Keratinocyte (primary cell): Measurements from ENCODE around the gene KIF26A. TPM values are rescaled to one million over a fixed set of nuclear protein-coding genes. Genes with fewer than 3 reads are reported as not detected.

Source experiments
- DNase-seq: peaks from one replicate; pipeline ENCODE4 v3.0.0-alpha.2; 2011; ENCODE audit warnings: low read depth, missing footprints, low spot score
- FAIRE-seq: peaks from 2 replicates; lab custom pipeline; 2011; peaks lifted over from hg19 to GRCh38; lab: Jason Lieb, UNC
- H2AFZ ChIP-seq: 2 replicates; pipeline ENCODE4 v1.6.0; 2012; ENCODE audit warnings: low read length, control low read depth, inconsistent platforms; ENCODE audit not compliant: control insufficient read depth
- H3K27ac ChIP-seq: 2 replicates; pipeline ENCODE4 v1.5.1; 2011; ENCODE audit warnings: low read length; ENCODE audit not compliant: control insufficient read depth, insufficient read depth
- H3K27me3 ChIP-seq: 3 replicates; pipeline ENCODE4 v1.6.0; 2011; ENCODE audit warnings: low read length; ENCODE audit not compliant: control insufficient read depth, insufficient read depth; ENCODE audit errors: extremely low read depth
- H3K36me3 ChIP-seq, 2 experiments: 2 replicates in 1 of 2; 3 replicates in 1 of 2; pipeline ENCODE4 v1.5.1; 2011; ENCODE audit warnings: low read length in 2 of 2, mild to moderate bottlenecking in 1 of 2; ENCODE audit not compliant: control insufficient read depth in 2 of 2, insufficient read depth in 2 of 2; ENCODE audit errors: extremely low read depth in 1 of 2
- H3K4me1 ChIP-seq: 3 replicates; pipeline ENCODE4 v1.5.1; 2011; ENCODE audit warnings: low read length; ENCODE audit not compliant: control insufficient read depth, insufficient read depth; ENCODE audit errors: extremely low read depth
- H3K4me2 ChIP-seq: 3 replicates; pipeline ENCODE4 v1.6.0; 2011; ENCODE audit warnings: low read depth, low read length; ENCODE audit not compliant: control insufficient read depth, insufficient read depth; ENCODE audit errors: extremely low read depth
- H3K4me3 ChIP-seq, 3 experiments: fragments of 200-600 bp in 1 of 3; sonication (generic) in 1 of 3; 2 replicates in 2 of 3; 3 replicates in 1 of 3; pipeline ENCODE4 v1.5.1; 2011 to 2016; ENCODE audit warnings: low read length in 3 of 3, mild to moderate bottlenecking in 3 of 3, control low read depth in 2 of 3, inconsistent platforms in 1 of 3, low read depth in 1 of 3, mixed read lengths in 1 of 3, mixed run types in 1 of 3, moderate library complexity in 1 of 3; ENCODE audit not compliant: control insufficient read depth in 2 of 3, insufficient read depth in 2 of 3; ENCODE audit errors: extremely low read depth in 1 of 3
- H3K79me2 ChIP-seq: 2 replicates; pipeline ENCODE4 v1.6.0; 2012; ENCODE audit warnings: low read length; ENCODE audit not compliant: control insufficient read depth, insufficient read depth
- H3K9ac ChIP-seq: 3 replicates; pipeline ENCODE4 v1.6.0; 2011; ENCODE audit warnings: low read length; ENCODE audit not compliant: control insufficient read depth, insufficient read depth; ENCODE audit errors: extremely low read depth
- H3K9me1 ChIP-seq: 3 replicates; pipeline ENCODE4 v1.6.0; 2011; ENCODE audit warnings: low read length; ENCODE audit not compliant: control insufficient read depth, insufficient read depth; ENCODE audit errors: extremely low read depth
- H3K9me3 ChIP-seq: 2 replicates; pipeline ENCODE4 v1.5.1; 2012; ENCODE audit warnings: low read depth, low read length; ENCODE audit not compliant: control insufficient read depth
- H4K20me1 ChIP-seq: 3 replicates; pipeline ENCODE4 v1.6.0; 2011; ENCODE audit warnings: low read length; ENCODE audit not compliant: control insufficient read depth, insufficient read depth; ENCODE audit errors: extremely low read depth
- EZH2 ChIP-seq: IDR thresholded peaks from one replicate; pipeline ENCODE4 v1.6.1; 2012; ENCODE audit warnings: inconsistent platforms, mild to moderate bottlenecking, low read length, moderate library complexity
- dilution Hi-C: fragments of 300-500 bp; cut with MboI; formaldehyde crosslinking; loops from one replicate; pipeline ENCODE4 v1.7.0; 2020; ENCODE audit warnings: low sequenced_read_pairs; ENCODE audit not compliant: extremely low pct_ligation_motif_present
- polyA plus RNA-seq, 5 experiments: library from polyadenylated mRNA; depleted of rRNA in 3 of 5; stranded (reverse) in 3 of 5; stranded (forward) in 1 of 5; unstranded in 1 of 5; fragments of >200 nt; gene quantifications; 1 replicate in 1 of 5; 2 replicates in 3 of 5; 3 replicates in 1 of 5; pipeline versions ENCODE4 v1.2.1 to v1.2.3, GENCODE V29; 2011 to 2012; ENCODE audit warnings: missing spikeins in 2 of 5, low read depth in 1 of 5, low replicate concordance in 1 of 5
- TF ChIP-seq, protein P1 (sequence below), 3 experiments: IDR thresholded peaks in 1 of 3; conservative IDR thresholded peaks in 1 of 3; optimal IDR thresholded peaks in 1 of 3; 2 replicates in 2 of 3; 3 replicates in 1 of 3; pipeline versions ENCODE3 to v1.5.1; 2011; ENCODE audit warnings: low read length in 3 of 3, mild to moderate bottlenecking in 3 of 3, moderate library complexity in 2 of 3, control low read depth in 1 of 3, inconsistent platforms in 1 of 3; ENCODE audit not compliant: insufficient read depth in 2 of 3; ENCODE audit errors: extremely low read depth in 1 of 3

KIF26A gene
- polyA plus RNA-seq, 1 donor (not counting 4 experiments of a cell fraction or from before 2014, with no cell fraction given): 0.07 TPM

DNA sequence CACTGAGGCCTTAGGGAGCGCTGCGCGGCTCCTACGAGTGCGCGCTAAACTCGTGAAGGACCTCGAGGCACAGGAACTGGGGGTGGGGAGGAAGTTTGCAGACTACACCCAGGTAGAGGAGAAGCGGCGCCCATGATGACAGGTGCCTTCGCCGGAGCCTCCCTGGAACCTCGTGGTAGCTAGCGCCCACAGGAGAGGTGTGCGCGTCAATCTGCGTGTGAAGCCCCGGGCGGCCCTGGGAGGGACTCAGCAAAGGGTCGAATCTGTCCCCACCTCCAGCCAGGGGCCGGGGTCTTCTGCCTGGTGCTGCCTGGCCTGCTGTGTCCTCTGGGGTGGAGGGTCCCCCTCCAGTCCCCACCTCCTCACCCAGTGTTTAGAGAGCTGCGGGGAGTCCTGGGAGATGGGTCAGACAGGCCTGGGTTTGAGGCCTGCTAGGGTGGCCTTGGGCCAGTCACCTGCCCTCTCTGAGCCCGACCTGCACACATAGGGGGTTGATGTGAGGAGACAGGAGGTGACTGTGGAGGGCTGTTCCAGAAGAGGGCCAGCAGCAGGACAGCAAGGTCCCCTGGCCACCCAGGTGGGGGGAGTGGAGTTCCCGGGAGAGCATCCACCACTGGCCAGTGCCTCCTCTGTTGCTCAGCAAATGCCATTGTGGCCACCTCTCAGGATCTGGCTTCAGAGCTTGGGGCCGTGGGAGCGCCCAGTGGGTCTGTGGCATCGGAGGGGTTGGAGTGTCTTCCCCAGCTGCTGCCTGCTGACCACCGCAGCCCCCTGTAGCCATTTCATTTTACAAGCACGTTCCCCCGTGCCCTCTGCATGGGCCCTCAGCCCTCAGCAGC lies 20.2 kb upstream of the KIF26A start:
- Histone ChIP-seq H3K4me1 (peaks cover 8% of the 10 kb centered on the region), H3K79me2 (no peaks in the 10 kb centered on the region), H3K9me3 (no peaks in the 10 kb centered on the region), H3K27ac (no peak overlapping the region), H3K4me3 (peak overlapping the region in 2 of 3 experiments; percentile 45 to 80), H3K27me3 (peaks cover 29% of the 10 kb centered on the region), H2AFZ (no peak overlapping the region), H3K4me2 (peak overlapping the region; percentile 82), H3K9ac (no peak overlapping the region), H3K36me3 (no peaks in the 10 kb centered on the region), H4K20me1 (peaks cover 3% of the 10 kb centered on the region), H3K9me1 (no peaks in the 10 kb centered on the region)
- DNase-seq (no peak), FAIRE-seq (no peak)
- TF ChIP-seq, protein P1, sequence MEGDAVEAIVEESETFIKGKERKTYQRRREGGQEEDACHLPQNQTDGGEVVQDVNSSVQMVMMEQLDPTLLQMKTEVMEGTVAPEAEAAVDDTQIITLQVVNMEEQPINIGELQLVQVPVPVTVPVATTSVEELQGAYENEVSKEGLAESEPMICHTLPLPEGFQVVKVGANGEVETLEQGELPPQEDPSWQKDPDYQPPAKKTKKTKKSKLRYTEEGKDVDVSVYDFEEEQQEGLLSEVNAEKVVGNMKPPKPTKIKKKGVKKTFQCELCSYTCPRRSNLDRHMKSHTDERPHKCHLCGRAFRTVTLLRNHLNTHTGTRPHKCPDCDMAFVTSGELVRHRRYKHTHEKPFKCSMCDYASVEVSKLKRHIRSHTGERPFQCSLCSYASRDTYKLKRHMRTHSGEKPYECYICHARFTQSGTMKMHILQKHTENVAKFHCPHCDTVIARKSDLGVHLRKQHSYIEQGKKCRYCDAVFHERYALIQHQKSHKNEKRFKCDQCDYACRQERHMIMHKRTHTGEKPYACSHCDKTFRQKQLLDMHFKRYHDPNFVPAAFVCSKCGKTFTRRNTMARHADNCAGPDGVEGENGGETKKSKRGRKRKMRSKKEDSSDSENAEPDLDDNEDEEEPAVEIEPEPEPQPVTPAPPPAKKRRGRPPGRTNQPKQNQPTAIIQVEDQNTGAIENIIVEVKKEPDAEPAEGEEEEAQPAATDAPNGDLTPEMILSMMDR (optimal IDR thresholded peaks at IDR 0.05 in 1 of 3, IDR thresholded peaks at IDR 0.05 in 1 of 3, conservative IDR thresholded peaks at IDR 0.05 in 1 of 3; ENCODE audit: extremely low read depth in 1 of 3, insufficient read depth in 2 of 3, low read length in 3 of 3): no peak
- TF ChIP-seq EZH2: peak; percentile 68
- dilution Hi-C loops: no loop called here

DNA sequence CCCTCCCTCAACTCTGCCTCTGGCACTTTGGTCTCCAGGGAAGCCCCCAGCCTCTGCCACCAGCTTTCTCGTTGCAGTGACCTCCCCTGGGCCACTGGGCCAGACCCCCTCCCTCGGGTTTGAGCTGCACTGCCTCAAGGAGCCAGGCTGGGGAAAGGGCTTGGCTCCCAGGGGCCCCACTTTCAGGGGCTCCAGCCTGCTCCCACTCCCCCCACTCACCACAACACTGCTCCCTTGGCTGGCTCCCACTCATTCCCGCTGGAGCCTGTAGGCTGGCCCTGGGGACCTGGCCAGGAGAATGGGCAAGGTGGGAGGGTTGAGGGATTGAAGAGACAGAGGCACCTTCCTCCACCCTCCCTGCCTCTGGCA lies 19.3 kb upstream of the KIF26A start:
- DNase-seq (no peak), FAIRE-seq (no peak)
- no peaks in the 10 kb centered on the region for H3K36me3 ChIP-seq
- no peak overlapping the region for H3K9ac ChIP-seq
- H2AFZ ChIP-seq: no peak overlapping the region
- H3K27ac ChIP-seq: no peak overlapping the region
- peaks cover 8% of the 10 kb centered on the region for H3K4me1 ChIP-seq
- H3K9me3 ChIP-seq: no peaks in the 10 kb centered on the region
- H3K27me3 ChIP-seq: peaks cover 29% of the 10 kb centered on the region
- TF ChIP-seq EZH2: no peak
- TF ChIP-seq, protein P1 (optimal IDR thresholded peaks at IDR 0.05 in 1 of 3, IDR thresholded peaks at IDR 0.05 in 1 of 3, conservative IDR thresholded peaks at IDR 0.05 in 1 of 3; ENCODE audit: extremely low read depth in 1 of 3, insufficient read depth in 2 of 3, low read length in 3 of 3): no peak
- H3K79me2 ChIP-seq: no peaks in the 10 kb centered on the region
- no peak overlapping the region for H3K4me3 ChIP-seq
- H4K20me1 ChIP-seq: no peaks in the 10 kb centered on the region
- no peaks in the 10 kb centered on the region for H3K9me1 ChIP-seq
- dilution Hi-C loops: no loop called here
- no peak overlapping the region for H3K4me2 ChIP-seq
